HG03342 (cell line): ENCODE measurements around the gene ZNF185.

Experiments
- ATAC-seq: cut with Tn5 transposase; IDR thresholded peaks from one replicate; pipeline ENCODE4 v1.9.1; 2021; ENCODE audit warnings: mild to moderate bottlenecking, moderate library complexity; ENCODE audit not compliant: unreplicated experiment

The ZNF185 gene

GRCh38 chrX:152895121-152895520 lies 2.7 kb upstream of the ZNF185 start:
- ATAC-seq = no peak

DNA sequence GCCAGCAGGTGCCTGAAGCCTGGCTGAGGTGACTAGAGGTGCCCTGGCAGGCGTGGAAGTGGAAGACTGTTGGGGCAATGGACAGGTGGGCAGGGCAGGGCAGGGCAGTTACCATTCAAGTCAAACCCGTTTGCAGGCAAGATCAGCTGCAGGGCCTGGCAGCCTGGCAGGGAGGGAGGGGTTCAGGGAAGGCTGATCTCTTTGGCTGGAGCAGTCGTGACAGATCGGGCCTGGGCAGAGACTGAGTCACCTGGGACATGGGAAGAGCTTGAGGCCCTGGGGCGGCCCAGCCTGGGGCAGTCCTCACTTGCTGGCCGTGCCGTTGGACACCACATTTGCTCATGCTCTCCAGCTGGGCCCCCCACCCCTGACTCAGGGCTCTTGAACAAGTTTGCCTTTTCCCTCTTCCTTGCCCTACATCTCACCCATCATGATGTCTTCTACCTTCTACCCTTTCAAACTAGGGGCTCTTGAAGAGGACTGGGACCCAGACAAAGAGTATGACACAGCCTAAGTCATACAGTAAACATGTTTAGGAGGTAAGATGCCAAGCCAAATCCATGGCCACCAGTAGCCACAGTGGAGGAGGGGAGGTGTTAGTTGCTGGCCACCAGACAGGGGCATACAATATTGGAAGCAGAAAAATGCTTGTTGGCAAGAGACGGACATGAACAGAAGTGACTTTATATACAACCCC lies 2.0 kb upstream of the ZNF185 start:
- ATAC-seq = no peak

GRCh38 chrX:152896450-152896849 lies 1.4 kb upstream of the ZNF185 start:
- no peak for ATAC-seq

GRCh38 chrX:152898442-152898841 lies 575 bp downstream of the ZNF185 start:
- no peak for ATAC-seq

DNA sequence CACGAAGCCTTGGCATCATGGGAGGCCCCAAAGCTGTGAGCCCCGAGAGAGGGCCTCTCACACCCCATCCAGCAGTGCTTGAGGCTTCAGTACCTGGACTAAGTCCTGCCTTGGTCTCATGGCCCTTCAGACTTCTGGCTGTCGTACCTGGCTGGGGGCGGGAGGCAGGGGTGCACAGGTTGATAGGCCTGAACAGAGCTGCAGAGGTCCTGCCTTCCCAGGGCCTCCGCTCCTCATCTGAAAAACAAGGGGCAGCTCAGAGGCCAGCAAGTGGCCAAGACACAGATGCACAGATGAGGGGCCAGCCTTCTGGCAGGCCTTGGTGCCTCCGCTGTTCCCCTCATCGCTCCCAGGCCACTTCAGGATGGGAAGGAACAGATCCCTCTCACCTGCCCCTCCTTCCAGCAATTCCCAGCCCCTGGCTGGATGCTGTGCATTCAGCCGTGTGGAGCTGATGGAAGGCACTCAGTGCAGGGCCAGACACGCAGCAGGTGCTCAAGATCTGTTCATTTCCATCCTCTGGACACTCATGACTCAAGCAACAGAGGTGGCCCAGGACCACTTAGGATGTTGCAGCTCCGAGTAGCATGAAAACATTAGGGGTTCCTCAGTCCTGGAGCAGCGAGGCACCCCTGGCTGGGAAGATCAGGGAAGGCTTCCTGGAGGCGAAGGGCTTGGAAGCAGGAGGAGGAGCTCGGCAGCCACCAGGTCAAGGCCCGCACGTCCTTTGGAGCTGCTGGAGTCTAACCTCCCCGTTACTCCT lies 1.4 kb downstream of the ZNF185 start:
- no peak for ATAC-seq

DNA sequence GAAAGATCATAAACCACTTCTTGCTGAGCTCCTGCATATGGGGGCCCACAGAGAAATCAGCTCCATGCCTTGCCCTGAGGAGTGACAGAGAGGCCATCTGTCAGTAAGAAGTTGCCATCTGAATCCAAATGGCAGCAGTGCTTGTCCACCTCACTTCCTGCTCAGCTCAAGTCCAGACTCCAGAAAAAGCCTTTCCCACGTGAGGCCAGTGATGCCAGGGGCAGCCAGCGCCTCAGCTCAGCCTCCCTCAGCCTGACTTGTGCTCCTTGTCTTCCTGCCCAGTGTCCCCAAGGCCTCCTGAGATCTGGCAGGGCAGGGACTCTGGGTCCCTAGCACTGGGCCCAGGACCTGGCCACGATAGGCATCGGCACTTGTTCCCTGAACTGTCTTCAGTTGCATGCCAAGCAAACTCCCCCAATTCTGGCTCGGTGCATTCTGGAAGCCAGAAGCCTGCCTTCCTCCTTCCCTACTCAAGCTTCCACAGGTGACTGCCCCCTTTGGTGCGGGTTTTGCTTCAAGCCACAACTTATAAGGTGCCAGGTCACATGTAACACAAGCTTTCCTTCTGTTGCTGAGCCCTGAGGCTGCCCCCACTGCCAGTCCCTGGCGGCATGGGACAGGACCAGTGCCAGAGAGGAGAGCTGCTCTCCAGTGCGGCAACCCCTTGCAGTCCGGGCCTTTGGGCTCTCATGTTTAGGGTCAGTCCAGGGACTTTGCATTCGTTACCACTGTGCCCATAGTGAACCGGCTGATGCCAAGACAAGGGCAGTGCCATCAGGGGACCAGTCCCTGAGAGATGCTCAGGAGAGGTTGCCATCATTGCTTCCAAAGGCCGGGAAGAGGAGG lies 2.2 kb downstream of the ZNF185 start:
- ATAC-seq = no peak

- no peak for ATAC-seq
These were observed 3.1 kb downstream of the ZNF185 start for GRCh38 chrX:152900937-152901445.

DNA sequence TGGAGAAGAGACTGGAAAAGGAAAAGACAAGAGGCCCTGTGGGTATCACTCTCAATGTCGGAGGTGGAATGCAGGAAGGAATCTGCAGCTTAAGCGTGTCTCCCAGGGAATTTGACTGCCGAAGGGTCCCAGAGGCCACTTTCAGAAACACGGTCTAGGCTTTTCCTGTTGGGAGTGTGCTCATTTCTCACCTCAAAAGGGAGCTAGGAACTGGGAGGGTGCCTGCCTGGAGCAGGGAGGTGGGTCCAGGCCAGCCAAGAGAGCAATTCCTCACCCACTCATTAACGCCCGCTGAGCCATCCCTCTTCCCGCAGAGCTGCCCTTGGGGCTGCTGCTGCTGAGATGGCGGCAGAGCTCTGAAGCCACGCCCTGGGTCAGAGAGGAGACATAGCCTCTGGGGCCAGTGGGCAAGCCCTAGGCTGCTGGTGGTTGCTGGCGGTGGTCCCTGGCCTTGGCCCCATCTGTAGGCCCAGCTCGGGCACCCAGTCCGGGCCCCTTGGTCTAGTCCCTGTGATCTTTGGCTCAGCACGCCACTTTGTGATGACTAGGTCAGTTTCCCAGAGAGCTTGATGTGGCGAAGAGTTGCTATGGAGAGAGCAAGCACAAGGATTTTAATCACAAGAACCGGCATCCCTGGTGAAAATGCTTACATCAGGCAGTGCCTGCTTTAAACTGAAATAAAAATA lies 4.1 kb downstream of the ZNF185 start:
- no peak for ATAC-seq

GRCh38 chrX:152902502-152902820 lies 4.6 kb downstream of the ZNF185 start:
- ATAC-seq = no peak

GRCh38 chrX:152903589-152903988 lies 5.7 kb downstream of the ZNF185 start:
- ATAC-seq = no peak

GRCh38 chrX:152904151-152905080 lies 6.5 kb downstream of the ZNF185 start:
- no peak for ATAC-seq

GRCh38 chrX:152905081-152905420 lies 7.2 kb downstream of the ZNF185 start:
- ATAC-seq = no peak

DNA sequence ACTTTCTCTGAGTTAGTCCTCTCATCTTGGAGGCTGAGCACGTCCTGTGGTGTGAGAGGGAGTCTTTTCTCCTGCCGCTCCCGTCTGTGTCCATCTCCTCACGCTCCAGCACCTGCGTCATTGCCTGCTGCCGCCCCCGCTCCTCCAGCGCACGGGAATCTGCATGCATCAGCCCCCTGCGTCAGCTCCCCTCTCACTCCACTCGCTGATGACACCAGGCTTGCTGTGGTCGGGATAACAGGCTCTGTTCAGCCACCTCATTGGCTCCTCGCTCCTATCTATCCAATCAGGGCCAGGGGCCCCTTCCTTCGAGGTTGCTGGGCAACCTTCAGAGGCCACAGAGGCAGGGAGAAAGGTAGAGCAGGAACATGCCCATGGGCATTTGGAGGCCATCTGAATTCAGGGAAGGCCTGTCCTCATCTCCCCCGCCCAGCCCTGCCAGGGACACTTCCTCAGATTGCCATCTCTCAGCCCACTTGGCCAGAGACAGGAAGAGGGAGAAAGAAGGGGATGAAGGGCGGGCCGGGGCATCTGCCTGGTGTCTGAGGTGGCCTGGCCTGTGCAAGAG lies 9.3 kb downstream of the ZNF185 start:
- no peak for ATAC-seq

- no peak for ATAC-seq
These were observed 10.6 kb downstream of the ZNF185 start for GRCh38 chrX:152908486-152908885.

DNA sequence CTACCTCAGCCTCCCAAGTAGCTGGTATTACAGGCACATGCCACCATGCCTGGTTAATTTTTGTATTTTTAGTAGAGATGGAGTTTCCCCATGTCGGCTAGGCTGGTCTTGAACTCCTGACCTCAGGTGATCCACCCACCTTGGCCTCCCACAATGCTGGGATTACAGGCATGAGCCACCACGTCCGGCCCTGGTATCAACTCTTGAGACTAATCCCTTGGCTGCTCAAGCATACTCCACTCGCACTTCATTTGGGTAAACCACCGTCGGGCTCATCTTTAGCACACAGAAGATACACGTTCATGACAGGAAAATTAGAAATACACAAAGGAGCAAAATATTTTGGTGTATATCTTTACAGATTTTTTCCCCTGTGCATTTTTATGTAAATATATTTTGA lies 12.2 kb downstream of the ZNF185 start:
- peak; percentile 67 for ATAC-seq

DNA sequence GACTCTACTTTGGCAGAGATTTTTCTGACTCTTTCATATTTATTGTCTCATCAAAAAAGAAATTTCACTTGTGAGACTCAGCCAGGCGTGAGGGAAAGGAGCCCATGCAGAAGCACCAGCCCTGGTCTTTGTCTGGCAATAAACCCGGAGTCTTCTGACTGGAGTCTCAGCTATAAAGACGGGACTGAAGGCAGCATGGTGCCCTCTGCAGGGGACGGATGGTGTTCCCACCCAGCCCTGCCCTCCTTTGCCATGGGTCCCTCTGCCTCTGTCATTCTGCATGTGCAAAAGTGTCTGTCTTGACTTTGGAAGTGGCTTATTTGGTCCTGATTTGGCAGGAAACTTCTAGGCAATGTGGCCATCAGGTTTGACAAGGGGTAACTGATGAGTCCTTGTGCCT lies 14.2 kb downstream of the ZNF185 start:
- no peak for ATAC-seq

DNA sequence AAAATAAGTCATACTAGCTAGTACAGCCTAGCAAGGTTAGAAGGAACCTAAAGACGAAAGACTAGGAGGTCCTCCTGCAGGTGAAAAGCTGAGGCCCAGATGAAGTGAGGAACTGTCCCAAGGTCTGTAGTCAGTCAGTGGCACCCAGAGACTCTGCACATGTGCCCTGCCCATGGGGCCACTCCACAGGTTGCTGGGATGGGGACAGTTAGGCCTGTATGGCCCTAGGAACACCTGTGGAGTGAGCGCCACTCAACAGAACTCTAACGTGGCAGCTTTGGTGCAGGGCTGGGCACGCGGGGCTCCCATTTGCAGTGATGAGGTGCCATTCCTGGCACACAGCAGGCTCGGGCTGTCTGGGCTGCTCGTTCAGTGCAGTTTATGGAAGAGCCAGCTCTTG lies 14.8 kb downstream of the ZNF185 start:
- no peak for ATAC-seq

GRCh38 chrX:152913346-152913745 lies 15.5 kb downstream of the ZNF185 start:
- no peak for ATAC-seq

GRCh38 chrX:152913910-152914309 lies 16.0 kb downstream of the ZNF185 start:
- ATAC-seq = no peak
